HG02885 (cell line): Measurements from ENCODE around the gene C1orf116.
"Not testable (repeated sequence)": the region's sequence is repeated elsewhere in the genome, so short reads cannot be mapped to it uniquely, and the experiment has no call there.

Experiments used
- ATAC-seq: cut with Tn5 transposase; IDR thresholded peaks from one replicate; pipeline ENCODE4 v1.9.1; 2021; ENCODE audit warnings: mild to moderate bottlenecking; ENCODE audit not compliant: unreplicated experiment, poor library complexity

The C1orf116 gene

GRCh38 chr1:207060596-207060995 lies 28.0 kb upstream of the C1orf116 start:
- no peak for ATAC-seq

GRCh38 chr1:207059881-207060280 lies 27.3 kb upstream of the C1orf116 start:
- ATAC-seq = no peak

GRCh38 chr1:207058878-207059867 lies 26.6 kb upstream of the C1orf116 start:
- ATAC-seq = no peak

DNA sequence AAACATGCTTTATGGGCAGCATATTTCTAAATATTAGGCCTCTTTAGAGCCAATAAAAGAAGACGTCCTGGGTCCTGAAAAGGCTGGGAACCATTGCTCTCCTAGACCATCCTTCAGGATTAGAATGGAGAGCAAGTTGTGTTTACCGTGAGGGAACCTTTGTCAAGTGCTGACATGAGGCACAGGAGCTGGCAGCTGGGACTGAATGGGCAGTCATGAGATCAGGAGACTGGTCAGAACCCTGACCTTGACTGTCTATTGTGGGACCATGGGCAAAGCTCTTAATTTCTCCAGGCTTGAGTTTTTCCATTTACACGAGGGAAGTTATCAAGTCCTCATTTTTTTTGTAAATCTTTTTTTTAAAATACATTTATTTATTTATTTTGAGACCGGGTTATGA lies 25.7 kb upstream of the C1orf116 start:
- no peak for ATAC-seq

- ATAC-seq = no peak
Observed at GRCh38 chr1:207056673-207057072, 24.1 kb upstream of the C1orf116 start.

DNA sequence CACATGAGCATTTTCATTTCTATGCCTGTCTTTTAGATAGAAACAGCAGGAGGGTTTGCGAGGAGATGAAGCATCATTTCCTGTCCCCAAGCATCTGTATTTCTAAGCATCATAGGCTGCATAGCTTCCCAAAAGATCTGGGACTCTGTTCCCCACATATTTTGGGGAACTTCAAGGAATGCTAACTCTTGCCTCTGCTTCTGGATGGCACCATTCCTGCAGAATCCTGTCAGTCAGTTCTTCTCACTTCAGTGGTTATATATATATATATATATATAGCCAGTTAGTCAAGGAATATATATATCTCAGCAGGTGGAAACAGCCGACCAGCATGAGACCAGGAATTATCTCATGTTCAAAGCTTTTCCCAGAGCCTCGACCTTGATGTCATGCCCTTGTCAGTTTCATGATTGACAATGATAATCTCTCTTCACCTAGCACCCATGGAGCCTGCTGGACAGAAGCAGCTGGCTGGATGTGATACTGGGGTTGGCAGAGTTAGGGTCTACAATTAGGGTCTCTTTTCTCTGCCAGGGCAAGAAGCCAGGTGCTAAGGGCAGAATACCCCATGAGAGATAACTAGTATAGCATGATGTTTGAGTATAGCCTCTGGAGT lies 22.9 kb upstream of the C1orf116 start:
- no peak for ATAC-seq

GRCh38 chr1:207054491-207054890 lies 21.9 kb upstream of the C1orf116 start:
- ATAC-seq = no peak

DNA sequence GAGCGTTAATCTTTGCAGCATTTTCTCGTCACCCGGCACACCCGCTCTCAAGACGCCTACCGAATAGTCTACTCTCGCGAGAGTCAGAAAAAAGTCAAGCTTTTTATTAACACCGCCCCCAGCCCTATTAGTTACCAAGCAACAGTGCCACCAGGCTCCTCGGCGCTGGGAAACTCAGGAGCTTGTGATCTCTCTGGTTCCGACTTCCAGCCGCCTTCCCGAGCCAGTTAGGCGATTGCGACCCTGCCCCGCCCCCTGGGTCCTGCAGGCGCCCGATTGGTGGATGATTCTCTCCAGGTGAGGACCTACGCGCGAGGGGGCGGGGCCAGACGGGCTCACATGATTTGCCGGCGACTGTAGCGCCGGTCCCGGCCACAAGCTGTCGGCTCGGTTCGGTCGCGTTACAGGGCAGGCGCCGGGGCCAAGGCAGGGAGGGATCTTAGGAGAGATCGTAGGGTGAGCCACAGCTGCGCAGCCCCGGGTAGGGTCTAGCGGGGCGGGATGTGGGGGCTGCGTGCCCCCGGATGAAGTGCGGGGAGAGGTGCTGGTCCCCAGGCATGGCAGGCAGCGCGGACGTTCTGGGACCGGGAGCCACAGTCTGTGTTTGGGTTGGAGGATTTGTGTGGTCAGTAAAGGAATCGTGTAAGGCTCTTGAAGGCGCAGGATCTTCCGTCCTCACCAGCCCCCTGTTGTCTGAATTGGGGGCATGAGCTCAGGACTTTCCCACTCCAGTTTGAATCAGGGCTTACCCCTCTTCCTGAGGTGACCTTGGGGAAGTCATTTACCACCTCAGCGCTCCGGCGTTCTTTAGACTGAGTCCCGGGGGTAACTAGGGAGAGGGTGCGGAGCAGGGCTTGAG lies 20.6 kb upstream of the C1orf116 start, which contains the start of gene PFKFB2:
TSS of gene PFKFB2 (plus strand) at position 365 of the 859 bp plus-strand sequence. CDS start 1,443 bp downstream, outside the sequence.
- peak; percentile 84 for ATAC-seq

DNA sequence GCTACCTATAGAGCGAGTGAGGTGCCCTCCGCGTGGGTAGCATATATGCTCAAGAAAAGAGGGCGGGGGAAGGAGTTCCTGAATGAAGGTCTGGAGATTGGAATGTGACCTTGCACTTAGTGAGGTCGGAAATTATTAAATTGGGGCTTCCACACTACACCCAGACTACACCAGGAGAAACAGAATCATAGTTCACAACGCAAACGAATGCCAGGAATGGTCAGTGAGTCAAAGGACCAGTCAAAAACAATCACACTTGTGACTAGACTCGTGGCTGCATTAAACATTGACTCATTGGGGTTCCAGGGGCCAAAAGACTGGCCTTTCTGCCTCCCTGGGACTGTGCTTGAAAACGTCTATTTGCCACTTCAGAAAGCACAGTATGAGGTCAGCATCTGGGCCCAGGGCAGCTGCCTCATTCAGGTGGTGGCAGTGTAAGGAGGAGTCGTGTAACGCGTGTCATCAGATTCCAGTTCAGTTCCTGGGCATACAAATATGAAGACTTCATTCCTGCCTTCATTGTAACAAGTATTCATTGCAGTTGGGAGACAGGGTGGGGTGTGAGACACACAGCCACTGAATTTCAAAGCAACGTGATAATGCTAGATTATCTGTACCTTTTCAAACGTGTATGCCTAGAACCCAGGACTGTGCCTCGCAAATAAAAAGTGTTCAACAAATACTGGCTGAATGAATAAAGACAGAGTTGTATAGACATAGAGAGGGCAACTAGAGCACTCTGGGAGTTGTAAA lies 18.8 kb upstream of the C1orf116 start, which contains the start of gene YOD1:
TSS of gene YOD1 (minus strand) at position 18 of the 753 bp plus-strand sequence. CDS start 178 bp downstream, outside the sequence.
- ATAC-seq = no peak

DNA sequence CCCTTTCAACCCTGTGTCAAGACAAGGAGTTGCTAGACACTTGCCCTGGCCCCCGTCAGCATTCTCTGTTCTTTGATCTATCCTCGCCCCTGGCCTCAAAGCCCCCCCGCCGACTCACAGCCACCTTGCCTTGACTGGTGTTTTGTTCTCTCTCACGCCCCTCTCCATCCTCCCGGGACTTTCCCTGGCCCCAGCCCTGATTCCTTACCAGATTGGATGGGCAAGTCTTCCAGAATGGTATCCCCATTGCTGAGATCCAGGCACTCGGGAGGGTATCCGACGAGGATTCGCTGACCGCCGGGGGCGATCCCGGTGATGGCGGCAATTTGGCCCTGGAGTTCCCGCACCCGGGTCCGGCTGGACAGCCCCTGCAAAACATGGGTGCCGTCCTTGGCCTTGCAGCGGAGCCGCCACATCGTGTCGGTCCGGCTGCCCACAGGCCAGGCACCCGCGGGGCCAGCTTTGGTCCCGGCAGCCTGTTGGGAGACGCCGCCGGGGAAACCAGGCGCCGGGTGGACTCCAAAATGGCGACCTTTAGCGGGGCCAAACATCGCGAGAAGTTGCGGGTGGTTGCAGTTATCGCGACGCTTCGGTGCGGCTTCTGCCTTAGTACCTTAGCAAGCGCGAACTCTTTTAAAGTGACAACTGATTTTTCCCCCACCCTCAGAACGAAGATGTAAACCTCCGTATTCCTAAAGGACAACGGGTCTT lies 18.1 kb upstream of the C1orf116 start:
- ATAC-seq = peak; percentile 56

- ATAC-seq = peak; percentile 37
Observed at GRCh38 chr1:207049974-207050391, 17.4 kb upstream of the C1orf116 start.

- no peak for ATAC-seq
Observed at GRCh38 chr1:207049514-207049913, 17.0 kb upstream of the C1orf116 start.

DNA sequence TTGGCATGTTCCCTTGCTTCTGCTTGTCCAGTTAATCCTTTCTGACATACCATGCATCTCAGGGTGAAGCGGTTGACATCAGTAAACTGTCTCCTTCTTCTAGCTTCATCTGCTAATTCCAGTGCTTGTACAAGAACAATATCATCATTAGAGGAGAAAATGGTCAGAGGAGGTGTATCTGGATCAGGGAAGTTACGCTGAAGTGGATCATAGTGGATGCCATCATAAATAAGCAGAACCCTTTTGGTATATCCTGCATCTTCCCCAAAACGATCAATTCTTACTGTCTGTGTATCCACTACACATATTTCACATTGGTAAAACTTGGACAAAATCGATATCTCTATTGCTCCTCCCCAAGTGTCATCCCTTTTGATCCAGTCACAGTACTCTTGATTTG lies 16.5 kb upstream of the C1orf116 start:
- no peak for ATAC-seq

- ATAC-seq = no peak
Observed at GRCh38 chr1:207048041-207048440, 15.5 kb upstream of the C1orf116 start.

DNA sequence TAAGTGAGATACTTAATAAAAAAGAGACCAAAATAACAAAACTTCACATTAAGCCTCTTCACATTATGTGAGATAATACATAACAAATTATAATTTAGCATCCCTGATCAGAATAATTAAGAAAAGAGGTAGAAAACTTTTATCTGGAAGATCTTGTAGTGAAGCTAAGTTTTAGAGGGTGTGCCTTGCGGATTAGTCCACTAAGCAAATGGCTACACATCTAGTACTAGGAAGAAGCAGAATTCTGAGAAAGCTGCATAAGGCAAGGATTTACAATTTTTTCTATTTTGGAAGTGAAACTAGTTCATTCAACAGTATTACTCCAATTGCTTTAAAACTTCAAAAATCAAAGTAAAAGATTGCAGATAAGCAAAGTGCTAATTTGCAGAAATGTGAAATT lies 14.9 kb upstream of the C1orf116 start:
- no peak for ATAC-seq

- ATAC-seq = no peak
Observed at GRCh38 chr1:207045453-207045852, 12.9 kb upstream of the C1orf116 start.

- not testable (repeated sequence) for ATAC-seq
Observed at GRCh38 chr1:207041397-207041796, 8.8 kb upstream of the C1orf116 start.

DNA sequence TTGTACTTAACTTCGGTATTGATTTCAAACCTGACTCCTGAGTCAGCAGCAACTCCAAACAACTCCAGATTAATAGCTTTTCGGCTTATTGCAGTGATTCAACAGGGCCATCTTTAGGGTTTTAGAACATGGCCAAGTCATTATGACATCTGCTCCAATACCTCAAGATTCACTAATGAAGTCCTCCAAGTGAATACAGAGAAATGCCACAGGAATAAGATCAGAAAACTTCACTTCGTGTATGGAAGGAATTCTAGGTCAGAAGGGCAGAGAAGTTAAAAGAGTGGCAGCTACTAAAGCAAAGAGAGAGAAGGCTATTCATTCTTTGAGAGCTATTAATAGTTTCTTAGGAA lies 7.6 kb upstream of the C1orf116 start:
- ATAC-seq = no peak
